ENCODE measurements around the gene ABL1. TPM values are rescaled to one million over a fixed set of nuclear protein-coding genes. Genes with fewer than 3 reads are reported as not detected.

The ABL1 gene
- total RNA-seq, 1 donor from 2014 or later: 113 TPM

GRCh38 chr9:130915096-130915447, 80.0 kb downstream of the ABL1 start:
- no peak overlapping the region for H2AFZ ChIP-seq (ENCODE audit: low read depth, low read length)
- no peaks in the 10 kb centered on the region for H3K9me3 Mint-ChIP-seq (ENCODE audit: unreplicated experiment)
- H3K79me2 ChIP-seq (ENCODE audit: insufficient read depth, low read length): no peaks in the 10 kb centered on the region
- TF ChIP-seq, protein P1, sequence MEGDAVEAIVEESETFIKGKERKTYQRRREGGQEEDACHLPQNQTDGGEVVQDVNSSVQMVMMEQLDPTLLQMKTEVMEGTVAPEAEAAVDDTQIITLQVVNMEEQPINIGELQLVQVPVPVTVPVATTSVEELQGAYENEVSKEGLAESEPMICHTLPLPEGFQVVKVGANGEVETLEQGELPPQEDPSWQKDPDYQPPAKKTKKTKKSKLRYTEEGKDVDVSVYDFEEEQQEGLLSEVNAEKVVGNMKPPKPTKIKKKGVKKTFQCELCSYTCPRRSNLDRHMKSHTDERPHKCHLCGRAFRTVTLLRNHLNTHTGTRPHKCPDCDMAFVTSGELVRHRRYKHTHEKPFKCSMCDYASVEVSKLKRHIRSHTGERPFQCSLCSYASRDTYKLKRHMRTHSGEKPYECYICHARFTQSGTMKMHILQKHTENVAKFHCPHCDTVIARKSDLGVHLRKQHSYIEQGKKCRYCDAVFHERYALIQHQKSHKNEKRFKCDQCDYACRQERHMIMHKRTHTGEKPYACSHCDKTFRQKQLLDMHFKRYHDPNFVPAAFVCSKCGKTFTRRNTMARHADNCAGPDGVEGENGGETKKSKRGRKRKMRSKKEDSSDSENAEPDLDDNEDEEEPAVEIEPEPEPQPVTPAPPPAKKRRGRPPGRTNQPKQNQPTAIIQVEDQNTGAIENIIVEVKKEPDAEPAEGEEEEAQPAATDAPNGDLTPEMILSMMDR (IDR thresholded peaks at IDR 0.05; ENCODE audit: insufficient read depth, low read depth, low read length): no peak
- no peak for TF ChIP-seq EZH2 (IDR thresholded peaks at IDR 0.05; ENCODE audit: insufficient read depth, low read length)
- H3K36me3 Mint-ChIP-seq (ENCODE audit: low read depth, unreplicated experiment): no peaks in the 10 kb centered on the region
- H3K4me1 ChIP-seq (ENCODE audit: insufficient read depth, low read length): peaks cover 14% of the 10 kb centered on the region
- no peak overlapping the region for H3K4me3 Mint-ChIP-seq (ENCODE audit: unreplicated experiment)
- H4K20me1 ChIP-seq (ENCODE audit: insufficient read depth, low read length): no peaks in the 10 kb centered on the region
- H3K27ac Mint-ChIP-seq (ENCODE audit: unreplicated experiment): no peak overlapping the region
- no peaks in the 10 kb centered on the region for H3K36me3 ChIP-seq (ENCODE audit: insufficient read depth, low read length)
- H3K27me3 ChIP-seq (ENCODE audit: insufficient read depth, low read length): peaks cover 13% of the 10 kb centered on the region
- no peak overlapping the region for H3K4me2 ChIP-seq (ENCODE audit: low read length)
- no peaks in the 10 kb centered on the region for H3K9me3 ChIP-seq (ENCODE audit: insufficient read depth, low read depth, low read length)
- peaks cover 45% of the 10 kb centered on the region for H3K27me3 Mint-ChIP-seq (ENCODE audit: low read depth, unreplicated experiment)
- FAIRE-seq (no peak), DNase-seq (ENCODE audit: low read depth) (no peak)
- H3K9ac ChIP-seq (ENCODE audit: low read length): no peak overlapping the region
- H3K4me3 ChIP-seq (ENCODE audit: insufficient read depth, low read depth, low read length): no peak overlapping the region
- no peak overlapping the region for H3K27ac ChIP-seq (ENCODE audit: low read depth, low read length)
- H3K4me1 Mint-ChIP-seq (ENCODE audit: low read depth, unreplicated experiment): no peaks in the 10 kb centered on the region

- Histone ChIP-seq H3K36me3 (ENCODE audit: insufficient read depth, low read length) (no peaks in the 10 kb centered on the region), H4K20me1 (ENCODE audit: insufficient read depth, low read length) (no peaks in the 10 kb centered on the region), H3K9me3 (ENCODE audit: insufficient read depth, low read depth, low read length) (no peaks in the 10 kb centered on the region), H3K4me3 (ENCODE audit: insufficient read depth, low read depth, low read length) (no peak overlapping the region), H3K4me2 (ENCODE audit: low read length) (no peak overlapping the region), H3K9ac (ENCODE audit: low read length) (no peak overlapping the region), H2AFZ (ENCODE audit: low read depth, low read length) (no peak overlapping the region), H3K4me1 (ENCODE audit: insufficient read depth, low read length) (peaks cover 14% of the 10 kb centered on the region), H3K79me2 (ENCODE audit: insufficient read depth, low read length) (no peaks in the 10 kb centered on the region), H3K27me3 (ENCODE audit: insufficient read depth, low read length) (peaks cover 16% of the 10 kb centered on the region), H3K27ac (ENCODE audit: low read depth, low read length) (no peak overlapping the region)
- Mint-ChIP-seq H3K9me3 (ENCODE audit: unreplicated experiment) (no peaks in the 10 kb centered on the region), H3K4me1 (ENCODE audit: low read depth, unreplicated experiment) (no peaks in the 10 kb centered on the region), H3K4me3 (ENCODE audit: unreplicated experiment) (no peak overlapping the region), H3K36me3 (ENCODE audit: low read depth, unreplicated experiment) (no peaks in the 10 kb centered on the region), H3K27me3 (ENCODE audit: low read depth, unreplicated experiment) (peaks cover 55% of the 10 kb centered on the region), H3K27ac (ENCODE audit: unreplicated experiment) (no peak overlapping the region)
- no peak for DNase-seq (ENCODE audit: low read depth)
- TF ChIP-seq EZH2 (IDR thresholded peaks at IDR 0.05; ENCODE audit: insufficient read depth, low read length): no peak
- TF ChIP-seq, protein P1 (IDR thresholded peaks at IDR 0.05; ENCODE audit: insufficient read depth, low read depth, low read length): no peak
- FAIRE-seq: no peak
Measured at GRCh38 chr9:130917168-130917960, 82.3 kb downstream of the ABL1 start.

Measured in astrocyte (in vitro differentiated cells and primary cell).